Skeletal muscle satellite cell (primary cell): Measurements from ENCODE around the gene GREB1L.

Experiments
- H3K27me3 ChIP-seq: 2 replicates; pipeline ENCODE4 v1.7.0; 2013; ENCODE audit warnings: low read length; ENCODE audit not compliant: control insufficient read depth, insufficient read depth
- H3K36me3 ChIP-seq: 2 replicates; pipeline ENCODE4 v1.7.0; 2013; ENCODE audit warnings: mild to moderate bottlenecking, control low read depth, low read length; ENCODE audit not compliant: insufficient read depth
- H3K4me1 ChIP-seq: 2 replicates; pipeline ENCODE4 v1.7.0; 2013; ENCODE audit warnings: low read length; ENCODE audit not compliant: control insufficient read depth, insufficient read depth
- H3K4me2 ChIP-seq: 2 replicates; pipeline ENCODE4 v1.7.0; 2013; ENCODE audit warnings: mild to moderate bottlenecking, low read length
- H3K4me3 ChIP-seq: 2 replicates; pipeline ENCODE4 v1.7.0; 2013; ENCODE audit warnings: low read length
- H3K9ac ChIP-seq: 2 replicates; pipeline ENCODE4 v1.7.0; 2013; ENCODE audit warnings: mild to moderate bottlenecking, low read depth, low read length, moderate library complexity
- H3K9me3 ChIP-seq: replicated peaks from 2 replicates; pipeline ENCODE4 v1.7.0; 2013; ENCODE audit warnings: mild to moderate bottlenecking, control low read depth, low read length

GREB1L gene

GRCh38 chr18:21496277-21496835 lies 254.3 kb downstream of the GREB1L start:
- Histone ChIP-seq H3K9me3 (no peaks in the 10 kb centered on the region), H3K27me3 (no peaks in the 10 kb centered on the region), H3K4me1 (no peaks in the 10 kb centered on the region), H3K4me2 (no peak overlapping the region), H3K9ac (no peak overlapping the region), H3K36me3 (no peaks in the 10 kb centered on the region), H3K4me3 (no peak overlapping the region)

GRCh38 chr18:21499997-21500396 lies 258.0 kb downstream of the GREB1L start:
- no peak overlapping the region for H3K4me3 ChIP-seq

GRCh38 chr18:21502661-21503060 lies 260.6 kb downstream of the GREB1L start:
- no peak overlapping the region for H3K4me3 ChIP-seq
- H3K9me3 ChIP-seq = no peaks in the 10 kb centered on the region
- H3K36me3 ChIP-seq = no peaks in the 10 kb centered on the region
- no peak overlapping the region for H3K4me2 ChIP-seq
- H3K9ac ChIP-seq = no peak overlapping the region
- H3K27me3 ChIP-seq = no peaks in the 10 kb centered on the region
- H3K4me1 ChIP-seq = no peaks in the 10 kb centered on the region

More at GRCh38 chr18:21499997-21500396, 258.0 kb downstream of the GREB1L start:
- H3K27me3 ChIP-seq = no peaks in the 10 kb centered on the region
- no peak overlapping the region for H3K9ac ChIP-seq
- no peaks in the 10 kb centered on the region for H3K9me3 ChIP-seq
- no peaks in the 10 kb centered on the region for H3K4me1 ChIP-seq
- no peak overlapping the region for H3K4me2 ChIP-seq
- no peaks in the 10 kb centered on the region for H3K36me3 ChIP-seq

- Histone ChIP-seq H3K27me3 (no peaks in the 10 kb centered on the region), H3K9ac (no peak overlapping the region), H3K9me3 (no peaks in the 10 kb centered on the region), H3K36me3 (no peaks in the 10 kb centered on the region), H3K4me3 (no peak overlapping the region), H3K4me1 (no peaks in the 10 kb centered on the region), H3K4me2 (no peak overlapping the region)
These were observed 266.1 kb downstream of the GREB1L start for GRCh38 chr18:21507913-21508701.

- Histone ChIP-seq H3K36me3 (peaks cover 3% of the 10 kb centered on the region), H3K9ac (no peak overlapping the region), H3K27me3 (no peaks in the 10 kb centered on the region), H3K9me3 (no peaks in the 10 kb centered on the region), H3K4me2 (no peak overlapping the region), H3K4me1 (no peaks in the 10 kb centered on the region), H3K4me3 (no peak overlapping the region)
These were observed 267.0 kb downstream of the GREB1L start for GRCh38 chr18:21509062-21509461.

GRCh38 chr18:21513292-21513691 lies 271.3 kb downstream of the GREB1L start:
- no peak overlapping the region for H3K9ac ChIP-seq
- H3K36me3 ChIP-seq = peaks cover 3% of the 10 kb centered on the region

GRCh38 chr18:21513741-21514140 lies 271.7 kb downstream of the GREB1L start:
- Histone ChIP-seq H3K9me3 (no peaks in the 10 kb centered on the region), H3K4me2 (no peak overlapping the region), H3K4me3 (no peak overlapping the region), H3K36me3 (peaks cover 3% of the 10 kb centered on the region), H3K9ac (no peak overlapping the region), H3K4me1 (no peaks in the 10 kb centered on the region), H3K27me3 (no peaks in the 10 kb centered on the region)

More at GRCh38 chr18:21513292-21513691, 271.3 kb downstream of the GREB1L start:
- H3K4me2 ChIP-seq = no peak overlapping the region
- no peaks in the 10 kb centered on the region for H3K27me3 ChIP-seq
- H3K9me3 ChIP-seq = no peaks in the 10 kb centered on the region
- H3K4me1 ChIP-seq = no peaks in the 10 kb centered on the region
- no peak overlapping the region for H3K4me3 ChIP-seq

GRCh38 chr18:21522530-21522929 lies 280.5 kb downstream of the GREB1L start:
- no peak overlapping the region for H3K4me2 ChIP-seq
- no peaks in the 10 kb centered on the region for H3K9me3 ChIP-seq
- H3K4me3 ChIP-seq = no peak overlapping the region
- H3K9ac ChIP-seq = no peak overlapping the region
- no peaks in the 10 kb centered on the region for H3K4me1 ChIP-seq
- peaks cover 17% of the 10 kb centered on the region for H3K36me3 ChIP-seq
- no peaks in the 10 kb centered on the region for H3K27me3 ChIP-seq

GRCh38 chr18:21525916-21526315 lies 283.9 kb downstream of the GREB1L start:
- Histone ChIP-seq H3K9me3 (no peaks in the 10 kb centered on the region), H3K27me3 (no peaks in the 10 kb centered on the region), H3K9ac (no peak overlapping the region), H3K4me2 (no peak overlapping the region), H3K36me3 (peaks cover 22% of the 10 kb centered on the region), H3K4me1 (no peaks in the 10 kb centered on the region), H3K4me3 (no peak overlapping the region)

- Histone ChIP-seq H3K9ac (no peak overlapping the region), H3K36me3 (peaks cover 22% of the 10 kb centered on the region), H3K4me3 (no peak overlapping the region), H3K9me3 (no peaks in the 10 kb centered on the region), H3K27me3 (no peaks in the 10 kb centered on the region), H3K4me1 (no peaks in the 10 kb centered on the region), H3K4me2 (no peak overlapping the region)
These were observed 284.4 kb downstream of the GREB1L start for GRCh38 chr18:21526463-21526862.

GRCh38 chr18:21534327-21534726 lies 292.3 kb downstream of the GREB1L start:
- H3K4me2 ChIP-seq = no peak overlapping the region
- peaks cover 32% of the 10 kb centered on the region for H3K36me3 ChIP-seq
- no peak overlapping the region for H3K4me3 ChIP-seq
- no peaks in the 10 kb centered on the region for H3K9me3 ChIP-seq
- no peaks in the 10 kb centered on the region for H3K4me1 ChIP-seq
- no peak overlapping the region for H3K9ac ChIP-seq
- no peaks in the 10 kb centered on the region for H3K27me3 ChIP-seq

- Histone ChIP-seq H3K4me1 (no peaks in the 10 kb centered on the region), H3K4me3 (no peak overlapping the region), H3K36me3 (peaks cover 28% of the 10 kb centered on the region), H3K9ac (no peak overlapping the region), H3K4me2 (no peak overlapping the region), H3K27me3 (no peaks in the 10 kb centered on the region), H3K9me3 (no peaks in the 10 kb centered on the region)
These were observed 296.2 kb downstream of the GREB1L start for GRCh38 chr18:21538230-21538629.
